Measurements from ENCODE around the gene KIAA0408. TPM values are rescaled to one million over a fixed set of nuclear protein-coding genes. Genes with fewer than 3 reads are reported as not detected.

The KIAA0408 gene
- total and polyA plus RNA-seq, 2 of the 8 experiments (the other 6 are each of a cell fraction or from before 2014, with no cell fraction given) = 3.3 to 10.8 TPM

GRCh38 chr6:127483399-127484055 is 24.3 kb upstream of the KIAA0408 start (continued):
- TF ChIP-seq CHD7 (IDR thresholded peaks at IDR 0.05; ENCODE audit: insufficient replicate concordance, low read length) (peak; percentile 87), HDAC6 (IDR thresholded peaks at IDR 0.05; ENCODE audit: low read depth, low read length) (no peak), BCL11A (IDR thresholded peaks at IDR 0.05; ENCODE audit: low read depth in 2 of 2, low read length in 2 of 2) (peak; percentile 25 to 58), JUND (IDR thresholded peaks at IDR 0.05; ENCODE audit: low read length) (0 out of 2 replicates have a peak, but pooled peaks have one; percentile 47), TCF12 (IDR thresholded peaks at IDR 0.05; ENCODE audit: low read depth, low read length) (peak; percentile 97), EP300 (IDR thresholded peaks at IDR 0.05; ENCODE audit: borderline replicate concordance in 1 of 2, low read depth in 2 of 2, low read length in 2 of 2) (peak in 1 of 2 experiments; percentile 90; a peak in 1 of 3 replicates), CREB1 (IDR thresholded peaks at IDR 0.05) (no peak), KDM5A (IDR thresholded peaks at IDR 0.05; ENCODE audit: low read length) (no peak), TBP (IDR thresholded peaks at IDR 0.05; ENCODE audit: low read depth, low read length) (peak; percentile 50; the same call in 1 of the 2 replicates)
- TF ChIP-seq, protein P1, sequence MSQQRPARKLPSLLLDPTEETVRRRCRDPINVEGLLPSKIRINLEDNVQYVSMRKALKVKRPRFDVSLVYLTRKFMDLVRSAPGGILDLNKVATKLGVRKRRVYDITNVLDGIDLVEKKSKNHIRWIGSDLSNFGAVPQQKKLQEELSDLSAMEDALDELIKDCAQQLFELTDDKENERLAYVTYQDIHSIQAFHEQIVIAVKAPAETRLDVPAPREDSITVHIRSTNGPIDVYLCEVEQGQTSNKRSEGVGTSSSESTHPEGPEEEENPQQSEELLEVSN (IDR thresholded peaks at IDR 0.05) = peak; percentile 79; the same call in 1 of the 2 replicates

Data from H1 (cell line).